ENCODE results near the gene CCNJL.
"Not testable (repeated sequence)": the region's sequence is repeated elsewhere in the genome, so short reads cannot be mapped to it uniquely, and the experiment has no call there.

The CCNJL gene

GRCh38 chr5:160347448-160347847 is 35.1 kb upstream of the CCNJL start:
- TF ChIP-seq, protein P1, sequence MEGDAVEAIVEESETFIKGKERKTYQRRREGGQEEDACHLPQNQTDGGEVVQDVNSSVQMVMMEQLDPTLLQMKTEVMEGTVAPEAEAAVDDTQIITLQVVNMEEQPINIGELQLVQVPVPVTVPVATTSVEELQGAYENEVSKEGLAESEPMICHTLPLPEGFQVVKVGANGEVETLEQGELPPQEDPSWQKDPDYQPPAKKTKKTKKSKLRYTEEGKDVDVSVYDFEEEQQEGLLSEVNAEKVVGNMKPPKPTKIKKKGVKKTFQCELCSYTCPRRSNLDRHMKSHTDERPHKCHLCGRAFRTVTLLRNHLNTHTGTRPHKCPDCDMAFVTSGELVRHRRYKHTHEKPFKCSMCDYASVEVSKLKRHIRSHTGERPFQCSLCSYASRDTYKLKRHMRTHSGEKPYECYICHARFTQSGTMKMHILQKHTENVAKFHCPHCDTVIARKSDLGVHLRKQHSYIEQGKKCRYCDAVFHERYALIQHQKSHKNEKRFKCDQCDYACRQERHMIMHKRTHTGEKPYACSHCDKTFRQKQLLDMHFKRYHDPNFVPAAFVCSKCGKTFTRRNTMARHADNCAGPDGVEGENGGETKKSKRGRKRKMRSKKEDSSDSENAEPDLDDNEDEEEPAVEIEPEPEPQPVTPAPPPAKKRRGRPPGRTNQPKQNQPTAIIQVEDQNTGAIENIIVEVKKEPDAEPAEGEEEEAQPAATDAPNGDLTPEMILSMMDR (IDR thresholded peaks at IDR 0.05; ENCODE audit: low read depth, low read length) = no peak
- H3K4me3 ChIP-seq (ENCODE audit: low read depth, low read length) = no peak overlapping the region

DNA sequence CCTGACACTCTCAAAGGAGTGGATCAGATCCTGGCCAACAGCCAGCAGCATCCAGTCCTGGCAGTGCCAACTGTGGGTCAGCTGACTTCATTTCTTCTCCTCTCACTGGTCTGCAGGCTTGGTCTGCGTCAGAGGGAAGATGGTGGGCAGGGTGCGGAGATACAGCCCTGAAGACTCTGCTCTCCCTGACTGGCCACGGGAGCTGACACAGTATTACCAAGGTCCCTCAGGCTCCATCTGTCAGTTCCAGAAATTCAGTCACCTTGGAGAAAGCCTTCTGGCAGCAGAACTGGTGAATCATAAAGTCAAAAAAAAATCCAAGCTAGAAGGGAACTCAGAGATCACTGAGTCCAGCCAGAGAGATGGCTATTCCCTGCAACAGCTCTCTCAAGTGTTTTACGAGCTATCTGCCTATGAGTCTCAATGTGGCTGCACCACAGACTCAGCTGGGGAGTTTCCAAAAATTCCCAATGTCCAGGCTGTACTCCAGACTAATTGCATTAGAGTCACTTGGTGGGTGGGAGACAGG is 30.1 kb upstream of the CCNJL start:
- TF ChIP-seq, protein P1 (IDR thresholded peaks at IDR 0.05; ENCODE audit: low read depth, low read length) = no peak
- no peak overlapping the region for H3K4me3 ChIP-seq (ENCODE audit: low read depth, low read length)

GRCh38 chr5:160341309-160341870 is 29.0 kb upstream of the CCNJL start:
- no peak overlapping the region for H3K4me3 ChIP-seq (ENCODE audit: low read depth, low read length)
- TF ChIP-seq, protein P1 (IDR thresholded peaks at IDR 0.05; ENCODE audit: low read depth, low read length) = no peak

DNA sequence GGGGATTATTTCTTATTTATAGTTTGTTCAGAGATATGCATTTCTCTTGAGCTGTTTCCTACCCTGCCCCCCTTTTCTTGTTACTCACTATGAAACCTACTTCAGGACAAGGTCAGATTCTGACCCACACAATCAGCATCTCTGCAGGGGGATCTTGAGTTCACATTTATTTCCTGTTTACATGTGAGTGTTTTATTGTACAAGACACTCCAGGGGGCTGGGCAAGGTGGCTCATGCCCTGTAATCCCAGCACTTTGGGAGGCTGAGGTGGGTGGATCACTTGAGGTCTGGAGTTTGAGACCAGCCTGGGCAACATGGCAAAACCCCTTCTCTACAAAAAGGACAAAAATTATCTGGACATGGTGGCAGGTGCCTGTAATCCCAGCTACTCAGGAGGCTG is 28.1 kb upstream of the CCNJL start:
- H3K4me3 ChIP-seq (ENCODE audit: low read depth, low read length) = not testable (repeated sequence)

- TF ChIP-seq, protein P1 (IDR thresholded peaks at IDR 0.05; ENCODE audit: low read depth, low read length) = no peak
- H3K4me3 ChIP-seq (ENCODE audit: low read depth, low read length) = no peak overlapping the region
Measured at GRCh38 chr5:160339406-160340130, 27.2 kb upstream of the CCNJL start.

DNA sequence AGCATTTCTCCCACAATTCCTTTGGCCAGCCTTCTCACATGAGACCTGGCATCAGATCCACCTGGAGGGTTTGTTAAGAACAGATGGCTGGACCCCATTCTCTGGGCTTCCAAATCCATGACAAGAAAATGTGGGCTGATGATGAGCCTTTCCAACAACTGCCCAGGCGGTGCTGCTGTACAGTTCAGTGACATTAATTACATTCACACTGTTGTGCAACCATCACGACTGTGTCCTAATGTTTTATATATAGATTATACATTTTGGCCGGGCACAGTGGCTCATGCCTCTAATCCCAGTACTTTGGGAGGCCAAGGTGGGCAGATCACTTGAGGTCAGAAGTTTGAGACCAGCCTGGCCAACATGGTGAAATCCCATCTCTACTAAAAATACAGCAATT is 22.4 kb upstream of the CCNJL start:
- H3K4me3 ChIP-seq (ENCODE audit: low read depth, low read length) = not testable (repeated sequence)

GRCh38 chr5:160333721-160334120 is 21.4 kb upstream of the CCNJL start:
- no peak overlapping the region for H3K4me3 ChIP-seq (ENCODE audit: low read depth, low read length)
- TF ChIP-seq, protein P1 (IDR thresholded peaks at IDR 0.05; ENCODE audit: low read depth, low read length) = no peak

DNA sequence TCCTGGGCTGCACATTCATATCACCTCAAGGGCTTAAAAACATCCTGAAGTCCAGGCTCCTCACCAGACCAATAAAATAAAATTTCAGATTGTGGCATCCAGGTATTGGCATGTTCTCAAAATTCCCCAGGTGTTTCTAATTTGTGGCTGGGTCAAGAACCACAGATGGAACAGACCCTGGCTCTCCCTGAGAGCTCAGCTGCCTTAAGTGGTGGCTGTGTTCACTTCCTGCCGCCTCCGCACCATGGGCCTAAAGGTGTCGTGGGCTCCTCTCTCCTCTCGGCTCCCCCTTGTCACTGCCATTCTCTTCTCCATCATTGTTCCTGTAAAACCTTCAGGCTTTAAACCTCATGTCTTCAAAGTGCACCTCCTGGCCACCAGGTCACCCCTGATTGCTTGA is 17.8 kb upstream of the CCNJL start:
- TF ChIP-seq, protein P1 (IDR thresholded peaks at IDR 0.05; ENCODE audit: low read depth, low read length) = no peak
- H3K4me3 ChIP-seq (ENCODE audit: low read depth, low read length) = no peak overlapping the region

Data from WI38 (cell line).